Endothelial cell of umbilical vein (primary cell): ENCODE results near the gene PCDH15. TPM values are rescaled to one million over a fixed set of nuclear protein-coding genes. Genes with fewer than 3 reads are reported as not detected.
A peak's percentile ranks its signal among the peaks of the same experiment; 100 is the strongest.

Experiments
- BruUV-seq: library from RNA; stranded (reverse); fragments of 400-500 nt; replicated peaks from 2 replicates; lab custom pipeline; 2021; lab: Mats Ljungman, UMichigan
- CTCF ChIA-PET: fragments of 300-600, 350-600 bp; sonication (Branson Sonifier 250); formaldehyde crosslinking; loops from one replicate; lab custom pipeline; 2021; ENCODE audit warnings: antibody characterized with exemption, inconsistent platforms; lab: Charles Lee
- POLR2A ChIA-PET: fragments of 300-600, 350-600 bp; sonication (Branson Sonifier 250); formaldehyde crosslinking; loops from one replicate; lab custom pipeline; 2021; ENCODE audit warnings: antibody characterized with exemption, inconsistent platforms; lab: Charles Lee
- DNase-seq: peaks from one replicate; pipeline ENCODE4 v3.0.0-alpha.2; 2011; ENCODE audit warnings: low read depth, low spot score
- FAIRE-seq: peaks from 2 replicates; lab custom pipeline; 2011; peaks lifted over from hg19 to GRCh38; lab: Jason Lieb, UNC
- H2AFZ ChIP-seq: 2 replicates; pipeline ENCODE4 v1.6.0; 2012; ENCODE audit warnings: low read depth, low read length, control low read depth, inconsistent platforms
- H3K27ac ChIP-seq: 2 replicates; pipeline ENCODE4 v1.5.1; 2011; ENCODE audit warnings: low read depth, mild to moderate bottlenecking, control low read depth, low read length, moderate library complexity; ENCODE audit not compliant: insufficient read depth
- H3K27me3 ChIP-seq, 2 experiments: 2 replicates each; pipeline versions ENCODE4 v1.6.0 to v1.6.1; 2011; ENCODE audit warnings: low read length in 2 of 2, mixed read lengths in 1 of 2; ENCODE audit not compliant: control insufficient read depth in 2 of 2, insufficient read depth in 2 of 2
- H3K36me3 ChIP-seq, 2 experiments: 2 replicates in 1 of 2; 3 replicates in 1 of 2; pipeline ENCODE4 v1.5.1; 2011; ENCODE audit warnings: low read length in 2 of 2, mild to moderate bottlenecking in 1 of 2, moderate library complexity in 1 of 2; ENCODE audit not compliant: control insufficient read depth in 2 of 2, insufficient read depth in 2 of 2; ENCODE audit errors: extremely low read depth in 1 of 2
- H3K4me1 ChIP-seq: 3 replicates; pipeline ENCODE4 v1.5.1; 2011; ENCODE audit warnings: mild to moderate bottlenecking, low read length; ENCODE audit not compliant: control insufficient read depth, insufficient read depth; ENCODE audit errors: extremely low read depth
- H3K4me2 ChIP-seq: 2 replicates; pipeline ENCODE4 v1.6.1; 2011; ENCODE audit warnings: low read length, control low read depth, mixed read lengths; ENCODE audit not compliant: insufficient read depth
- H3K4me3 ChIP-seq, 3 experiments: fragments of 200-600 bp in 1 of 3; sonication (generic), shearing (Covaris generic) in 1 of 3; replicated peaks in 1 of 3; 2 replicates each; pipeline ENCODE4 v1.5.1; 2011 to 2016; ENCODE audit warnings: control low read depth in 3 of 3, low read length in 3 of 3, mild to moderate bottlenecking in 2 of 3, inconsistent platforms in 1 of 3, low read depth in 1 of 3, moderate library complexity in 1 of 3; ENCODE audit not compliant: insufficient read depth in 1 of 3
- H3K79me2 ChIP-seq: 2 replicates; pipeline ENCODE4 v1.6.0; 2012; ENCODE audit warnings: low read length, inconsistent platforms; ENCODE audit not compliant: control insufficient read depth, insufficient read depth
- H3K9ac ChIP-seq: replicated peaks from 2 replicates; pipeline ENCODE3; 2011; ENCODE audit warnings: low read length, control low read depth; ENCODE audit not compliant: insufficient read depth; ENCODE audit errors: extremely low read depth
- H3K9me1 ChIP-seq: replicated peaks from 3 replicates; pipeline ENCODE4 v1.6.0; 2011; ENCODE audit warnings: mild to moderate bottlenecking, low read length; ENCODE audit not compliant: control insufficient read depth, insufficient read depth; ENCODE audit errors: extremely low read depth
- H3K9me3 ChIP-seq: replicated peaks from 2 replicates; pipeline ENCODE4 v1.5.1; 2012; ENCODE audit warnings: low read length, inconsistent platforms; ENCODE audit not compliant: control insufficient read depth, insufficient read depth
- H4K20me1 ChIP-seq: replicated peaks from 2 replicates; pipeline ENCODE3; 2011; ENCODE audit warnings: mild to moderate bottlenecking, low read length; ENCODE audit not compliant: control insufficient read depth, insufficient read depth; ENCODE audit errors: extremely low read depth
- CTCF ChIP-seq, 2 donors: IDR thresholded peaks; 1 replicate in 1 of 2; 2 replicates in 1 of 2; pipeline ENCODE4 v1.5.1; 2011; ENCODE audit warnings: low read length in 2 of 2, mild to moderate bottlenecking in 2 of 2, moderate library complexity in 2 of 2, control low read depth in 1 of 2, inconsistent platforms in 1 of 2, low read depth in 1 of 2; ENCODE audit not compliant: insufficient read depth in 1 of 2; ENCODE audit errors: extremely low read depth in 1 of 2
- EZH2 ChIP-seq: IDR thresholded peaks from 2 replicates; pipeline ENCODE4 v1.6.1; 2012; ENCODE audit warnings: borderline replicate concordance, low read depth, mild to moderate bottlenecking, moderate library complexity, low read length, inconsistent platforms; ENCODE audit not compliant: severe bottlenecking
- FOS ChIP-seq: IDR thresholded peaks from 2 replicates; pipeline ENCODE4 v1.6.1; 2011; ENCODE audit warnings: mild to moderate bottlenecking, low read length, moderate library complexity, borderline replicate concordance; ENCODE audit not compliant: insufficient read depth
- GATA2 ChIP-seq: IDR thresholded peaks from 2 replicates; pipeline ENCODE4 v1.7.0; 2011; ENCODE audit warnings: low read depth, mild to moderate bottlenecking, moderate library complexity, mixed read lengths, low read length; ENCODE audit not compliant: insufficient read length, insufficient read depth
- JUN ChIP-seq: IDR thresholded peaks from 2 replicates; pipeline ENCODE4 v1.6.1; 2011; ENCODE audit warnings: borderline replicate concordance, low read depth; ENCODE audit not compliant: insufficient read length, insufficient read depth
- MYC ChIP-seq: IDR thresholded peaks from one replicate; pipeline ENCODE4 v1.6.1; 2011; ENCODE audit warnings: mild to moderate bottlenecking, low read depth, low read length
- POLR2A ChIP-seq: IDR thresholded peaks from 2 replicates; pipeline ENCODE4 v1.6.1; 2012; ENCODE audit warnings: low read depth, mild to moderate bottlenecking, control low read depth, low read length
- POLR2AphosphoS5 ChIP-seq: IDR thresholded peaks from 2 replicates; pipeline ENCODE4 v1.6.1; 2012; ENCODE audit warnings: low read depth, mild to moderate bottlenecking, control low read depth, low read length, moderate library complexity; ENCODE audit not compliant: insufficient read depth
- dilution Hi-C: fragments of 300-500 bp; cut with MboI; formaldehyde crosslinking; loops from one replicate; pipeline ENCODE4 v1.15.0; 2019; ENCODE audit warnings: low sequenced_read_pairs; ENCODE audit not compliant: extremely low pct_ligation_motif_present
- intact Hi-C: fragments of 100-400 bp; cut with micrococcal nuclease; formaldehyde crosslinking; loops from one replicate; pipeline ENCODE4 v1.10.0; 2022
- polyA plus RNA-seq, 4 experiments: library from polyadenylated mRNA; depleted of rRNA in 3 of 4; stranded (reverse) in 3 of 4; unstranded in 1 of 4; fragments of >200 nt; gene quantifications; 2 replicates each; pipeline versions ENCODE4 v1.2.1 to v1.2.3, GENCODE V29; 2011 to 2012; ENCODE audit warnings: missing spikeins in 1 of 4
- total RNA-seq: library from RNA; stranded (reverse); gene quantifications from 2 replicates; pipeline ENCODE4 v1.2.3, GENCODE V29; 2021
- TF ChIP-seq, protein P1 (sequence below): IDR thresholded peaks from 2 replicates; pipeline ENCODE4 v1.6.1; 2011; ENCODE audit not compliant: insufficient read depth, insufficient read length

The PCDH15 gene
- total and polyA plus RNA-seq, 2 donors (not counting 3 experiments of a cell fraction or from before 2014, with no cell fraction given), result 0.04 TPM; not detected in 1

GRCh38 chr10:54613162-54613561, 187.9 kb downstream of the PCDH15 start:
- ChIA-PET POLR2A (no interaction called here), CTCF (interaction anchor here (1.6 kb wide), 1 partner anchor 79 kb away, joined by 4 read pairs; no protein-coding TSS in a partner anchor)
- DNase-seq (peak; percentile 85), FAIRE-seq (peak; percentile 63)
- BruUV-seq, result no TSS peak
- dilution Hi-C loops, result no loop called here
- Histone ChIP-seq H3K9me1 (no peaks in the 10 kb centered on the region), H3K79me2 (no peaks in the 10 kb centered on the region), H4K20me1 (no peaks in the 10 kb centered on the region), H3K27ac (peak overlapping the region; percentile 75), H3K36me3 (no peaks in the 10 kb centered on the region), H3K27me3 (no peaks in the 10 kb centered on the region), H3K4me2 (peak overlapping the region; percentile 78), H2AFZ (peak overlapping the region; percentile 55), H3K4me1 (peaks cover 12% of the 10 kb centered on the region), H3K9me3 (no peaks in the 10 kb centered on the region), H3K9ac (peak overlapping the region; percentile 44), H3K4me3 (peak overlapping the region in 1 of 3 experiments; percentile 24)
- intact Hi-C loops, result no loop called here
- TF ChIP-seq POLR2AphosphoS5 (peak; percentile 42), FOS (peak; percentile 77), JUN (peak; percentile 89), POLR2A (no peak), EZH2 (no peak), MYC (no peak), CTCF (IDR thresholded peaks at IDR 0.05; ENCODE audit: extremely low read depth in 1 of 2, insufficient read depth in 1 of 2, low read depth in 1 of 2, low read length in 2 of 2) (no peak), GATA2 (peak; percentile 51)
- TF ChIP-seq, protein P1, sequence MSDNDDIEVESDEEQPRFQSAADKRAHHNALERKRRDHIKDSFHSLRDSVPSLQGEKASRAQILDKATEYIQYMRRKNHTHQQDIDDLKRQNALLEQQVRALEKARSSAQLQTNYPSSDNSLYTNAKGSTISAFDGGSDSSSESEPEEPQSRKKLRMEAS, result no peak
